Measurements from ENCODE around the gene DIP2B.

DNA sequence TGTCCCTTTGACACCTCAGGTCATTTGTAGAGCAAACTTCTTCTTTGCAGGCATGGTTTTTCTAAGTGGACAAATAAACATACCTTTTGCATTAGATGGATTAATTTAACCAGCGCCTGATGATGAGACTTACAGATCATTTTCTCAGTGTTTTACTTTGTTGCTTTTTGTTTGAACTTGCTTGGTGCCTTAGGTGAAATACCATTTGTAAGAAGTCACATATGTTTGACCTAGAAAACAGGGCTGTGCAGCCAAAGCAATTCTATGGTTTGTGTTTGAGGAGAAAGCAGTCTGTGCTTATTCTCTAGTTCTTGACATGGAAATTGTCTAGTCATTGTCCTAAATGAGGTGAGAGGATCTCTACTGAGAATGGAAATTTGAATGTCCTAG lies 111.1 kb downstream of the DIP2B start:
- TF ChIP-seq CTCF (IDR thresholded peaks at IDR 0.05) (no peak), EZH2 (IDR thresholded peaks at IDR 0.05) (no peak), EZH2phosphoT487 (IDR thresholded peaks at IDR 0.05) (no peak)

Measured in neural progenitor cell (in vitro differentiated cells).